OCI-M2 (cell line): ENCODE measurements around the gene PRMT5.
A peak's percentile ranks its signal among the peaks of the same experiment; 100 is the strongest.

Experiments used
- DNase-seq: peaks from one replicate; lab custom pipeline; 2025; ENCODE audit not compliant: unreplicated experiment; lab: John Stamatoyannopoulos, UW

The PRMT5 gene

GRCh38 chr14:22898302-22899090, 30.7 kb downstream of the PRMT5 start:
- DNase-seq, result no peak

- peak; percentile 68 for DNase-seq
These were observed 31.8 kb downstream of the PRMT5 start for GRCh38 chr14:22897357-22897756.

- no peak for DNase-seq
These were observed 32.4 kb downstream of the PRMT5 start for GRCh38 chr14:22896760-22897159.

GRCh38 chr14:22896356-22896755, 32.8 kb downstream of the PRMT5 start:
- no peak for DNase-seq

- DNase-seq, result no peak
These were observed 33.8 kb downstream of the PRMT5 start for GRCh38 chr14:22895402-22895801.

- DNase-seq, result no peak
These were observed 35.5 kb downstream of the PRMT5 start for GRCh38 chr14:22893706-22894105.

GRCh38 chr14:22892488-22892887, 36.7 kb downstream of the PRMT5 start:
- DNase-seq, result no peak

- no peak for DNase-seq
These were observed 38.8 kb downstream of the PRMT5 start for GRCh38 chr14:22890416-22890815.

GRCh38 chr14:22888662-22889061, 40.5 kb downstream of the PRMT5 start:
- DNase-seq, result no peak

GRCh38 chr14:22887990-22888378, 41.2 kb downstream of the PRMT5 start:
- DNase-seq, result no peak

- DNase-seq, result peak; percentile 71
These were observed 41.8 kb downstream of the PRMT5 start for GRCh38 chr14:22887260-22887989.

- DNase-seq, result peak; percentile 49
These were observed 42.5 kb downstream of the PRMT5 start for GRCh38 chr14:22886500-22887259.

- no peak for DNase-seq
These were observed 43.2 kb downstream of the PRMT5 start for GRCh38 chr14:22885975-22886374.

GRCh38 chr14:22884738-22885523, 44.2 kb downstream of the PRMT5 start:
- no peak for DNase-seq

GRCh38 chr14:22884076-22884737, 45.0 kb downstream of the PRMT5 start:
- no peak for DNase-seq

- no peak for DNase-seq
These were observed 45.8 kb downstream of the PRMT5 start, which contains the start of gene REM2 for GRCh38 chr14:22883173-22883976. REM2 (plus strand) TSS chr14:22883222; CDS start chr14:22883288, 66 bp downstream.

GRCh38 chr14:22882529-22883172, 46.5 kb downstream of the PRMT5 start:
- DNase-seq, result no peak

- no peak for DNase-seq
These were observed 47.1 kb downstream of the PRMT5 start for GRCh38 chr14:22882064-22882463.
